NT2/D1 (cell line): ENCODE results near the gene R3HDM4.

ENCODE experiments used
- SUZ12 ChIP-seq: IDR thresholded peaks from 2 replicates; pipeline ENCODE4 v1.6.1; 2011; ENCODE audit not compliant: insufficient read length, insufficient read depth; ENCODE audit errors: extremely low read depth
- YY1 ChIP-seq: IDR thresholded peaks from 2 replicates; pipeline ENCODE4 v1.6.1; 2011; ENCODE audit not compliant: insufficient read length, insufficient read depth
- ZNF274 ChIP-seq: IDR thresholded peaks from 2 replicates; pipeline ENCODE4 v1.6.1; 2011; ENCODE audit warnings: mild to moderate bottlenecking, low read depth, low read length

- TF ChIP-seq YY1, result no peak
- TF ChIP-seq SUZ12, result no peak
- no peak for TF ChIP-seq ZNF274
Measured at GRCh38 chr19:884420-885211, 28.4 kb downstream of the R3HDM4 start.
